Choroid plexus epithelial cell (primary cell): ENCODE measurements around the gene TRPC4AP.
"Not testable (repeated sequence)": the region's sequence is repeated elsewhere in the genome, so short reads cannot be mapped to it uniquely, and the experiment has no call there.

ENCODE experiments used
- DNase-seq: peaks from one replicate; pipeline ENCODE4 v3.0.0-alpha.2; 2010; ENCODE audit warnings: low read depth
- H3K4me3 ChIP-seq: 2 replicates; pipeline ENCODE4 v1.5.1; 2011; ENCODE audit warnings: low read depth, mild to moderate bottlenecking, control low read depth, low read length, moderate library complexity
- CTCF ChIP-seq: conservative IDR thresholded peaks from 2 replicates; pipeline ENCODE4 v1.5.1; 2011; ENCODE audit warnings: low read depth, mild to moderate bottlenecking, control low read depth, inconsistent platforms, low read length, moderate library complexity

The TRPC4AP gene

GRCh38 chr20:35117196-35117595, 24.6 kb upstream of the TRPC4AP start:
- H3K4me3 ChIP-seq = no peak overlapping the region
- no peak for TF ChIP-seq CTCF
- peak; percentile 20 for DNase-seq

- no peak for TF ChIP-seq CTCF
- peak; percentile 18 for DNase-seq
- no peak overlapping the region for H3K4me3 ChIP-seq
These were observed 23.7 kb upstream of the TRPC4AP start for GRCh38 chr20:35116258-35116657.

GRCh38 chr20:35115606-35116005, 23.0 kb upstream of the TRPC4AP start:
- no peak for DNase-seq
- no peak overlapping the region for H3K4me3 ChIP-seq
- TF ChIP-seq CTCF = no peak

- H3K4me3 ChIP-seq, DNase-seq: not testable (repeated sequence)
These were observed 19.7 kb upstream of the TRPC4AP start for GRCh38 chr20:35112276-35112675.

GRCh38 chr20:35111141-35111888, 18.7 kb upstream of the TRPC4AP start:
- no peak for TF ChIP-seq CTCF
- no peak overlapping the region for H3K4me3 ChIP-seq
- DNase-seq = peak; percentile 67

- TF ChIP-seq CTCF = no peak
- DNase-seq = no peak
- no peak overlapping the region for H3K4me3 ChIP-seq
These were observed 16.3 kb upstream of the TRPC4AP start for GRCh38 chr20:35108921-35109320.

GRCh38 chr20:35106827-35107380, 14.3 kb upstream of the TRPC4AP start:
- DNase-seq = no peak
- TF ChIP-seq CTCF = no peak
- no peak overlapping the region for H3K4me3 ChIP-seq
